T-helper 2 cell treated with Interferon-gamma antibody and Interleukin-4, amounts not matched to agents 100 ng/mL and 5 ng/mL, for 36 hours (primary cell): ENCODE measurements around the gene KISS1R. TPM values are rescaled to one million over a fixed set of nuclear protein-coding genes. Genes with fewer than 3 reads are reported as not detected.
"Not testable (repeated sequence)": the region's sequence is repeated elsewhere in the genome, so short reads cannot be mapped to it uniquely, and the experiment has no call there.

ENCODE experiments used
- intact Hi-C: fragments of 100-400 bp; cut with micrococcal nuclease; formaldehyde crosslinking; loops from one replicate; pipeline ENCODE4 v1.15.1; 2023
- total RNA-seq: library from RNA; stranded (reverse); gene quantifications from 2 replicates; pipeline ENCODE4 v1.2.3, GENCODE V29; 2022

Gene KISS1R
- total RNA-seq = 1.7 and 1.9 TPM in 2 replicates

DNA sequence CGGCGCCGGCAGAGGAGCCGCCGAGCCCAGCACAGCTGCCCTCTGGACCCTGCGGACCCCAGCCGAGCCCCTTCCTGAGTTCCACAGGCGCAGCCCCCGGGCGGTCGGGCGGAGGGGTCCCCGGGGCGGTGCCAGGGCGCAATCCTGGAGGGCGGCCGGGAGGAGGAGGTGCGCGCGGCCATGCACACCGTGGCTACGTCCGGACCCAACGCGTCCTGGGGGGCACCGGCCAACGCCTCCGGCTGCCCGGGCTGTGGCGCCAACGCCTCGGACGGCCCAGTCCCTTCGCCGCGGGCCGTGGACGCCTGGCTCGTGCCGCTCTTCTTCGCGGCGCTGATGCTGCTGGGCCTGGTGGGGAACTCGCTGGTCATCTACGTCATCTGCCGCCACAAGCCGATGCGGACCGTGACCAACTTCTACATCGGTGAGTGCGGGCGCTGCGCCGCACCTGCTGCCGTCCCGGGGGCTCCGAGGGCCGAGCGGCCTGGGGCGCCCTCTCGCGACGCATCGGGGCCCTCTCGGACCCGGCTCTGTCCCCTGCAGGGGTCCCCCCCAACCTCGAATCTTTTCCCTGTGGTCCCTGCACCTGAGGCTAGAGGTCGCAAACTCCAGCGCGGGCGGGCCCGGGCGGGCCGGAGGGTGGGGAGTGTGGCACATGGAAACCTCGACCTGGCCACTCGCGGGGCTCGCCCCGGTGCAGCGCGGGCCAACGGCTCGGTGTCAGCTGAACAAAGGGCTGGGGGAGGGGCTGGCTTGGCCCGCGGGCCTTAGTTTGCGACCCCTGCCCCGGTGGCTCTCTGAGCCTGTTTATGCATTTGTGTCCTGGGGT, at the start of gene KISS1R:
Gene KISS1R, plus strand, starts transcription at position 11 of the 829 bp plus-strand sequence. Its CDS starts 170 bp downstream, at position 181.
- intact Hi-C loops = no loop called here

DNA sequence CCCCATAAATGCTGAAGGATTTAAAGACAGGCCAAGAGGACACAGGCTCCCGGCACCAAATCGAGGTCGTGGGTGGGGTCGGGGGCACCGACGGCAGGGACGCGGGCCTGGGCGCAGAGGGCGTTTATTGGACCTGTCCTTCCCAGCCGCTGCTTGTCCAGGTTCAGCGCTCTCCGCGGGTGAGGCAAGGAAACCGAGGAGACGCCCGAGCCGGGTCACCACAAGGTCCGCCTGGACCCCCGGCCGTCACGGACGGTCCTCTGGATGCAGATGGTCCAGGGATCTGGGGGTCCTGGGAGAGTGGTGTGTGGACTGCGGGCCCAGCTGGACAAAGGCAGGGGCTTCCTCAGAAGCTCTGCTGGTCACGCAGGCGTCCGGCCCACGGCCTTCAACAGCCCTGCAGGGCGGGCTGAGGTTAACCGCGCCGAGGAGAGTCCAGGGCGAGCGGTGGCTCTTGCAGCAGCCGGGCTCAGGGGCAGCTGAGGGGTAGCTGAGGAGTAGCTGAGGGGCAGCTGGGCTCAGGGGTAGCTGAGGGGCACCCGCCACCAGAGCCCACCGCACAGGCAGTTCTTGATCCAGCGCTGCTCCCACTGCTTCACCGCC, 49.2 kb upstream of the KISS1R start:
- intact Hi-C loops = no loop called here

DNA sequence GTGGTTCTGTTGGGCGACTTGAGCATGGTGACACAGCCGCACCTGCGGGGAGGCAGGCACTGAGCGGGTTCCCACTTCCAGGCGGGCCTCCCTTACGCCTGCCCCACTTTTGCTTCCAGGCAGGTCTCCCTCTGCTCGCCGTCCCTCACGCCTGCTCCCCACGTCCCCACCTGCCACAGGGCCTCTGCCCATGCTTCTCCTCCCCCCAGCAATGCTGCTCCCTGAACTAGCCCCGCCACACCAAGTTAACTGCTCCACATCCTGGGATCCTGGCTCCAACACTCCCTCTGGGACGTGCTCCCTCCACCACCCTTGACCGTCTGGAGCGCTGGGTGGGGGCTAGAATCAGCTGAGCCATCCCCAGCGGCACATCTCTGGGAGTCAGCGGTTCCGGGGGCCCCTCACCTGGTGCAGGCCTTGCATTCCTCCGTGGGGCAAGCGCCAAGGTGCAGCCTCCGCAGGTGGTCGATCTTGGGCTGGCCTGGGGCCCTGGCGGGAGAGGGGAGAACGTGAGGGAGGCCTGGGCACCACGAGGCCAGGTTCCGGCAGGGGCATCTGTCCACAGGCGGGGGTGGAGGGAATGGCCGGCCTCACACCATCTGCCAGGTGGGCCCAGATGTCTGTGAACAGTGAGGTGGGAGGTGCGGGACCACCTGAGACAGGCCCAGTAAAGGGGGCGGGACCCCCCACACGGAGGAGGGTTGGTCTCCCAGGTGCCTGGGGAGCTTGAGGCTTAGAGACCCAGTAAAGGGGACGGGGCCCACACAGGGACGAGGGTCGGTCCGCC, 48.5 kb upstream of the KISS1R start:
- intact Hi-C loops = no loop called here

DNA sequence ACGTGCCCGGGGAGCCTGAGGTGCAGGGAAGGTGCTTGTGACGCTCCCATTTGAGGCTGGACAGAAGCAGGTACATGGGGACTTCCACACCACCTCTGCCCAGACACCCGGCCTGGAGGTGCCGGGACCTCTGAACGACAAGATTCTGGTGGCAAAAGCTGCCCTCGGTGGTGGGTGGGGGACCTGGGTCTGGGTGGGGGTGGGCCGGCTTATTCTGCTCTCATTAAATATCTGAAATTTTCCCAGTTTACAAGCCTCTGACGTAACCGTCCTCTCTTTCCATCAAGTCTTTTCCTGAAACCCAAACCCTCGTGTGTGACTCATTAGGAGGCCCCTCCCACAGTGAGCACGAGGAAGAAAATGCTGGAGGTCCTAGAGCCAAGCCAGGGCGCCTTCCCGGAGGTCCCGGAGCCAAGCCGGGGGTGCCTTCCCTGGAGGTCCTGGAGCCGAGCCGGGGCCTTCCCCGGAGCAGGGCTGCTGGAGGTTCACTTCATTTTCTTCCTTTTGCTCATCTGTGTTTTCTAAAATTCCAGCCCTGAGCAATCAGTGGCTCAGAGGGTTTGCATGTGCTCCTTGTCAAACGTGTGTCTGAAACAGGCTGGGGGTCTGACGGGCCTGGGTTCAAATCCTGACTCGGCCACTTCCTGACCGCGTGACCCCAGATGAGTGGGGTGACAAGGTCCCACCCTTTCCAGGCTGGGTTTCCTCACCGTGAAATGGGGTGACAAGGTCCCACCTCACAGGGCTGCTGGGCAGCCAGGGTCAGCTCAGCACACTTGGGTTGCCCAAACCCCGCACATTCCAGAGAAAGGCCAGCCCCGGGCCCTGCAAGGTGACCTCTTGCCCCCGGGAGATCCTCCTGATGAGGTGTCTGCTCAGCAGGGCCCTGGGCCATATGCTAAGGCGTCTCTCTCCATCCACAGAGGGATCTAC, 47.6 kb upstream of the KISS1R start:
- intact Hi-C loops = no loop called here

DNA sequence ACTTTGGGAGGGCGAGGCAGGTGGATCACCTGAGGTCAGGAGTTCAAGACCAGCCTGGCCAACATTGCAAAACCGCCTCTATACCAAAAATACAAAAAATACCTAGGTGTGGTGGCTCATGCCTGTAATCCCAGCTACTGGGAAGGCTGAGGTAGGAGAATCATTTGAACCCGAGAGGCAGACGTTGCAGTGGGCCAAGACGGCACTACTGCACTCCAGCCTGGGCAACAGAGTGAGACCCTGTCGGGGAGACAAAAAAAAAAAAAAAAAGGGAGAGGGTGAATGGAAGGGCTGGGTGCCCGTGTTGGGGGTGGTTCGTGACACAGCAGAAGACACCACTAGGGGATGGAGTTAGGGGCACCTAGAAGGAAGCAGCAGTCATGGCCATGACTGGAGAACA, 46.8 kb upstream of the KISS1R start:
- intact Hi-C loops = no loop called here

DNA sequence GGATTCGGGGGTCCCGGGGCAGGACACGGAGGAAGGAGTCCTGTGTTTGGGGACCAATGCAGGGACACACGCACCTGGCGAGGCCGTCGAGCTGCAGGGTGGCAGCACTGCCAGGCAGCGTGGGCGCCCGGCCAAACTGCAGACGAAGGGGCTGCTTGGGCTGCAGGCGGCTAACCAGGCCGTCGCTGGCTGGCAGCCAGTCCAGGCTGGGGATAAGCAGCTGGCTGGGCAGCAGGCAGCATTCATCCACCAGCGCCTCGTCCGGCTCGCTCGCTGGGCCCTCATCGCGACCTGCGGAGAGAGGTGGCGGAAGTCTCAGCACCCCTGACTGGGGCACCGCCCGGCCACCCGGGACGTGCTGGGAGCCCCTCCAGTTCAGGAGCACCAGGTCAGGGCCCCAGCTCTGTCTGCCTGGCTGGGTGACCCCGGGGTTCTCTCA, 46.2 kb upstream of the KISS1R start:
- intact Hi-C loops = no loop called here

DNA sequence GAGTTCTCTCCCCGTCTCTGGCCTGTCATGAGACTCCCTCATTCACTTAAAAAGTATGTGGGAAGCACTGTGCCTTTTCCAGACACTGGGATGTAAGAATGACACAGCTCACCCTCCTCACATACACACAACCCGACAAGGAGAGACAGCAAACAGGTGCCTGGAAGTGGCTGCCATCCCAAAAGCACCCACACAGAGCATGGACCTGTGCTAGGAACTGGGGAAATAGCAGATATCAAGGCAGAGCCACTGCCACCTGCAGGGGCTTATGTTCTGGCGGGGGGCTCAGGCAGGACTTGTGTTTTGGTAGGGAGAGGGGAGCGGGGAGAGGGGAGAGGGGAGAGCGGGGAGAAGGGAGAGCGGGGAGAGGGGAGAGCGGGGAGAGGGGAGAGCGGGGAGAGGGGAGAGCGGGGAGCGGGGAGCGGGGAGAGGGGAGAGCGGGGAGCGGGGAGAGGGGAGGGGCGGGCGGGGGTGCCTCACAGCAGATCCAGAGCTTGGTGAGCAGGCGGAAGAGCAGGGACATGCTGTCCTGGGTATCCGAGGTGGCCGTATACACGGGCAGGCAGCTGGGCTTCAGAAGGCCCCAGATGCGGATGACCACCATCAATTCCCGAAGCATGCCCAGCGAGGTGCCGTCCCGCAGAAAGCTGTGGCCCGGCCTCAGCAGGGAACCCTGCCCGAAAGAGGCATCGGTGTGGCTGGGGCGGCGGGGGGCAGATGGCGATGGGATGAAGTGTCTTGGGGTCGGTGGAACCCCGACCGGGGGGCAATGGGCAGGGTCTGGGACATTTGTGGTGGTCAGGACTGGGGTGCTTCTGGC, 45.5 kb upstream of the KISS1R start:
- intact Hi-C loops = loop anchor here (1.0 to 2.0 kb wide), 4 partner anchors 9 to 75 kb away; partner anchors contain the start of genes MED16, PTBP1 and RNU6-9

DNA sequence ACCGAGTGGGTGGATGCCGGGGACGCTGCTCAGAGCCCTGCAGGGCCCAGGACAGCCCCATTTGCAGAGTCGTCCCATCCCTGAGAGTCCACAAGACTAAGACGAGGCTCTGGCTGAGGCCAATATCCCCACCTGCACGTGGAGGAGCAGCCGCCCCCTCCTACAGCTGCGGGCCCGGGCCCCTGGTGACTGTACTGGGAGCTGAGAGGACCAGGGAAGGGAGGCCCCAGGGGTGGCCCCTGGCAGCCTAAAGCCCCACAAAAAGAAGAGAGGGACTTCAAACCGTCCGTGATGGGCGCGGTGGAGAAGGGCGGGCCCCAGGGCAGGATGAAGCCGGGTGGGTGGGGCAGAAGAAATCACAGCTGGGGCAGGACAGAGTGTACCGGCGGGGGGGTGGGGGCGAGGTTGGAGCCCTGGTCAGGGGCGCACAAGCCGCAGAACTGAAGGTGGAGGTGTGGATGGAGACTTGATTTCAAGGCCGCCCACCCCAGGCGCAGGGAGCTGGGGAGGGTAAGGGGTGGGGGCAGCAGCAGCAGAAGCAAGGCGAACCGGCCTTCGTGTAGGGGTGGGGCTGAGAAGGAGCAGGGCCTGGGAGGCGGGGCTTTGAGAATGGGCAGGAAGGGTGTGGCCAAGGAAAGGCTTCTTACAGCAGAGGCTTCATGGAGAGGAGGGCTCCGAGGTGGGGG, 44.7 kb upstream of the KISS1R start:
- intact Hi-C loops = loop anchor here (1.0 to 2.0 kb wide), 4 partner anchors 10 to 76 kb away; partner anchors contain the start of genes MED16, PTBP1 and RNU6-9

DNA sequence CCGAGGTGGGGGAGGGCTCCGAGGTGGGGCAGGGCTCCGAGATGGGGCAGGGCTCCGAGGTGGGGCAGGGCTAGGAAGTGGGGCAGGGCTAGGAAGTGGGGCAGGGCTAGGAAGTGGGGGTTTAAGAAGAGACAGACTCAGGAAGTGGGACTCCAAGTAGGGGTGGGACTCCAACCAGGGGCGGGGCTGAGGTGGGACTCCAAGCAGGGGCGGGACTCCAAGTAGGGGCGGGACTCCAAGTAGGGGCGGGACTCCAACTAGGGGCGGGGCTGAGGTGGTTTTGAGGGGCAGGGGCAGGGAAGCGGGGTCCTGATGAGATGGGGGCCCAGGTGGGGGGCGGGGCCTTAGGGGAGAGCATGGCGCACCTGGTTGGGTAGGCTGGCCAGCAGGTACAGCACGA, 44.0 kb upstream of the KISS1R start:
- intact Hi-C loops = loop anchor here (2.0 kb wide), 3 partner anchors 20 to 76 kb away; partner anchors contain the start of genes MED16, PTBP1 and RNU6-9

DNA sequence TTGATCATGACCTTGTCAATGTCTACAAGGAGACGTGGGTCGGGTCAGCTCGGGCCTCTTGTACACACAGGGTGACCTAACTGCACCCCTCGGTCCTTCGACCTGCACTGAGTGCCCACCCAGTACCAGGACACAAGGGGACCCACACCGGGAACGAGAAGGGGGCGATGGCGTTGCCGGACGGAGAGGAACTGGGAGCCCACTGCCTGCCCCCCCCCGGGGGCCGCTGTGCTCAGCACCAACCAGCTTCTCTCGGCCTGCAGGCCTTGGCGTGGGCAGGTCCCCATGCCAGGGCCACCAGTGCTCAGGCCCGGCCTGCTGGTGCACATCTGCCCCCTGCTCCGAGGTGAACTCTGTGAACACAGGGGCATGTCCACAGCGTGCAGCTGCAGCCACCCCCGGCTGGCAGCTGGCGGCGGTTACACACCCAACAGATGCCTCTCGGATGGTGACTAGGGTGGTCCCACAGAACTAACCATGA, 43.5 kb upstream of the KISS1R start:
- intact Hi-C loops = loop anchor here (2.0 kb wide), 3 partner anchors 19 to 77 kb away; partner anchors contain the start of genes MED16, PTBP1 and RNU6-9

DNA sequence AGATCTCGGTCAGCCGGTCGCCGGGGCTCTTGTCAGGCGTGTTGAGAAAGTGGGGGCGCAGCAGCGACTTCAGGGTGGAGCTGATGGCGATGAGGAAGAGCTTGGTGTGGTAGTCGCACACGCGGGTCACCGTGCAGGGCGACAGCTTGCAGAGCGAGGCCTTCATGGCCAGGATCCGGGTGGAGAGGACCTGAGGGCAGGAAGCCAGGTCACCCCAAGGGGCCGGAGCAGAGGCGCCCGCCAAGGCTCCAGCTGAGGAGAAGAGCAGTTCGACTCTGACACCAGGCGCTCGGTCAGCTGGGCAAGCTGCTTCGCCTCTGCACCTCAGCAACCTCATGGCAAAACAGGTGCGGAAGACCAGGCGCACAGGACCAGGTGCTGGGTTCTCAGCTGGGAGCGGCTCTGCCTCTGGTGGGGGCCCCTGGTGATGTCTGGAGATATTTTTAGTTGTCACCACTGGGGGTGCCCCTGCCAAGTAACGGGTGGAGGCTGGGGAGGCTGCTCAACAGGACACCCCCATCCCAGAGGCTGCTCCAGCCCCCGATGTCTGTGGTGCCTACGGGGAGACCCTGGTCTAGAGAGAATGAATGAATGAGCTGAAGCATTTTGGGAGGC, 41.8 kb upstream of the KISS1R start:
- intact Hi-C loops = no loop called here

DNA sequence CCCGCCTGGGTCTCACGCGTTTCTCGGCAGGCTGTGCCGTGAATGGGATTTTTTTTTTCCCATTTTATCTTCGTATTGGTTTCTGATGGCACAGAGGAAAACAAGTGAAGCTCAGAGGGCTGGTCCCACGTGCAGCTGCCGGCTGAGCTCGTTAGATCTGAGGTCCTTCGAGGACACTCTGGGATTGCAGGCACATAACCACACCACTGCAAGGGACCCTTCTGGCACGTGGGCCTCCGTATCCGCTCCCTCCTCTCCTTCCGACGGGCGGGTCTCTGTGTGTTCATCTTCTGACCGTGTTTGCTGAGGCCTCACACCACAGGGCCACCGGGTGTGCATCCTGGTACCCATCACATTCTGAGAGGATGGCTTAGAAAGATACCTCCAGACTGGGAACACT, 41.0 kb upstream of the KISS1R start:
- intact Hi-C loops = no loop called here

DNA sequence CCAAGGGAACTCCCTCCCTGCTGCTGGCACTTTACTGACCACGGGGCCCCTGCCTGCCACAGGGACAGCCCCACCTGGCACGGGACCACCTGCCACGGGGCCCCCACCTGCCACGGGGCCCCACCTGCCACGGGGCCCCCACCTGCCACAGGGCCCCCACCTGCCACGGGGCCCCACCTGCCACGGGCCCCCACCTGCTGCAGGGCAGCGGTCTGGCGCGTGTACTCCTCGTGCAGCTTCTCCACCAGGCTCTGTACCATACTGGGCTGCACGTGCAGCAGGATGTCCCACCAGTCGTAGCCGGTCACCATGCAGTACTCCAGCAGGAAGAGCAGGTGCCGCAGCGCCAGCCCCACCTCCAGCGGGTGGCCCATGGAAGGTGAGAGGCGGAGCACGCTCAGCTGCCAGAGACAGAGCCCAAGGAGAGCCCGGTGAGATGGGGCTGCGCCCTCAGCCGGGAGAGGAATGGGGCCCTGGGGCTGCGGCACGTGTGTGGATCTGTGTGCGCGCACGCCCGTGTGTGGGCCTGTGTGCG, 40.3 kb upstream of the KISS1R start:
- intact Hi-C loops = no loop called here

DNA sequence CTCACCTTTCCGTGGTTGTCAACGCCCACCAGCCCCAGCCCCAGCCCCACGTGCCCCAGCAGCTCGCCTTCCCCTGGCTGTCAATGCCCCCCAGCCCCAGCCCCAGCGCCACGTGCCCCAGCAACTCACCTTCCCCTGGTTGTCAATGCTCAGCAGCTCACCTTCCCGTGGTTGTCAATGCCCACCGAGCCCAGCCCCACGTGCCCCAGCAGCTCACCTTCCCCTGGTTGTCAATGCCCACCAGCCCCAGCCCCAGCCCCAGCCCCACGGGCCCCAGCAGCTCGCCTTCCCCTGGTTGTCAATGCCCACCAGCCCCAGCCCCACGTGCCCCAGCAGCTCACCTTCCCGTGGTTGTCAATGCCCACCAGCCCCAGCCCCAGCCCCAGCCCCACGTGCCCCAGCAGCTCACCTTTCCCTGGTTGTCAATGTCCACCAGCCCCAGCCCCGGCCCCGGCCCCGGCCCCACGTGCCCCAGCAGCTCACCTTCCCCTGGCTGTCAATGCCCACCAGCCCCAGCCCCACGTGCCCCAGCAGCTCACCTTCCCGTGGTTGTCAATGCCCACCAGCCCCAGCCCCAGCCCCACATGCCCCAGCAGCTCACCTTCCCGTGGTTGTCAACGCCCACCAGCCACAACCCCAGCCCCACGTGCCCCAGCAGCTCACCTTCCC, 39.0 kb upstream of the KISS1R start:
- intact Hi-C loops = not testable (repeated sequence)

DNA sequence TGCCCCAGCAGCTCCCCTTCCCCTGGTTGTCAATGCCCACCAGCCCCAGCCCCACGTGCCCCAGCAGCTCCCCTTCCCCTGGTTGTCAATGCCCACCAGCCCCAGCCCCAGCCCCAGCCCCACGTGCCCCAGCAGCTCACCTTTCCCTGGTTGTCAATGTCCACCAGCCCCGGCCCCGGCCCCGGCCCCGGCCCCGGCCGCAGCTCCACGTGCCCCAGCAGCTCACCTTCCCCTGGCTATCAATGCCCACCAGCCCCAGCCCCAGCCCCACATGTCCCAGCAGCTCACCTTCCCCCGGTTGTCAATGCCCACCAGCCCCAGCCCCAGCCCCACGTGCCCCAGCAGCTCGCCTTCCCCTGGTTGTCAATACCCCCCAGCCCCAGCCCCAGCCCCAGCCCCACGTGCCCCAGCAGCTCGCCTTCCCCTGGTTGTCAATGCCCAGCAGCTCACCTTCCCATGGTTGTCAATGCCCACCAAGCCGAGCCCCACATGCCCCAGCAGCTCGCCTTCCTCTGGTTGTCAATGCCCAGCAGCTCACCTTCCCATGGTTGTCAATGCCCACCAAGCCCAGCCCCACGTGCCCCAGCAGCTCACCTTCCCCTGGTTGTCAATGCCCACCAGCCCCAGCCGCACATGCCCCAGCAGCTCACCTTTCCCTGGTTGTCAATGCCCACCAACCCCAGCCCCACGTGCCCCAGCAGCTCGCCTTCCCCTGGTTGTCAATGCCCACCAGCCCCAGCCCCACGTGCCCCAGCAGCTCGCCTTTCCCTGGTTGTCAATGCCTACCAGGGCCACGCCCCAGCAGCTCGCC, 38.2 kb upstream of the KISS1R start:
- intact Hi-C loops = not testable (repeated sequence)

DNA sequence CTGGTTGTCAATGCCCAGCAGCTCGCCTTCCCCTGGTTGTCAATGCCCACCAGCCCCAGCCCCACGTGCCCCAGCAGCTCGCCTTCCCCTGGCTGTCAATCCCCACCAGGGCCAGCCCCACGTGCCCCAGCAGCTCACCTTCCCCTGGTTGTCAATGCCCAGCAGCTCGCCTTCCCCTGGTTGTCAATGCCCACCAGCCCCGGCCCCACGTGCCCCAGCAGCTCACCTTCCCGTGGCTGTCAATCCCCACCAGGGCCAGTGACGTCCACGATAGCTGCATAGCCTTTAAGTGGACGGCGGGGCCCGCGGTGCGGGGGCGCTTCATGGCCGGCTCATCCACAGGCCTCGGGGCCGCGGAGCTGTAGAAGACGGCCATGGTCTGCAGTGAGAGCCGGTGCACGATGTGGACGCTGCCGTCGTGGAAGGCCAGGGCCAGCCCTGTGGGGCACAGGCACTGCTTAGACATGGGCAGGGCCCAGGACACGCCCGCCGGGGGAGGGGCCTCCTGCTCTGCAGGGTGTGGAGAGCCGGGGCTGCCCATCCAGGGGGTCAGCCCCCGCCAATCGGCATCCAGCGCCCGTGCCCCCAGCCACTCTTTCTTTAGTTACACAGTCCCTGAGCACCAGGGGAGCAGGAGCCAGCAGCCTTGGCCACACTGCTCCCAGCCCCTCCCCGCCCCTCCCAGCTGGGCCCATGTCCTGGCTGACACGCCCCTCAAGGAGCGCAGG, 37.3 kb upstream of the KISS1R start:
- intact Hi-C loops = no loop called here
